H9 (cell line): ENCODE measurements around the gene SYT15B. TPM values are rescaled to one million over a fixed set of nuclear protein-coding genes. Genes with fewer than 3 reads are reported as not detected.
A peak's percentile ranks its signal among the peaks of the same experiment; 100 is the strongest.
"Not testable (repeated sequence)": the region's sequence is repeated elsewhere in the genome, so short reads cannot be mapped to it uniquely, and the experiment has no call there.

Source experiments
- DNase-seq: peaks from one replicate; pipeline ENCODE4 v3.0.0-alpha.2; 2017
- H2AFZ ChIP-seq: one replicate; pipeline ENCODE4 v1.6.1; 2013; ENCODE audit warnings: mild to moderate bottlenecking, low read length, control low read depth, moderate library complexity
- H2AK5ac ChIP-seq: 2 replicates; pipeline ENCODE4 v1.6.1; 2013; ENCODE audit warnings: low read length, control low read depth, mixed read lengths; ENCODE audit not compliant: insufficient read length
- H2BK120ac ChIP-seq: one replicate; pipeline ENCODE4 v1.6.1; 2013; ENCODE audit warnings: low read depth, mild to moderate bottlenecking, low read length, control low read depth, inconsistent platforms; ENCODE audit not compliant: poor library complexity, severe bottlenecking
- H2BK12ac ChIP-seq: 2 replicates; pipeline ENCODE4 v1.6.1; 2013; ENCODE audit warnings: low read length, control low read depth, mixed read lengths, low read depth; ENCODE audit not compliant: insufficient read length
- H2BK15ac ChIP-seq: 2 replicates; pipeline ENCODE4 v1.6.1; 2013; ENCODE audit warnings: low read depth, low read length, control low read depth
- H2BK20ac ChIP-seq: one replicate; pipeline ENCODE4 v1.6.1; 2013; ENCODE audit warnings: low read depth, mild to moderate bottlenecking, low read length, control low read depth, inconsistent platforms; ENCODE audit not compliant: poor library complexity, severe bottlenecking
- H2BK5ac ChIP-seq: 2 replicates; pipeline ENCODE4 v1.6.1; 2013; ENCODE audit warnings: low read length, control low read depth, mixed read lengths; ENCODE audit not compliant: insufficient read length
- H3K14ac ChIP-seq: 2 replicates; pipeline ENCODE4 v1.6.1; 2013; ENCODE audit warnings: low read length, control low read depth; ENCODE audit not compliant: insufficient read depth
- H3K18ac ChIP-seq: 2 replicates; pipeline ENCODE4 v1.6.1; 2013; ENCODE audit warnings: low read depth, mild to moderate bottlenecking, mixed read lengths, low read length, control low read depth; ENCODE audit not compliant: insufficient read length
- H3K23ac ChIP-seq: 2 replicates; pipeline ENCODE4 v1.6.1; 2013; ENCODE audit warnings: low read length, control low read depth, mixed read lengths, low read depth; ENCODE audit not compliant: insufficient read length
- H3K23me2 ChIP-seq: 2 replicates; pipeline ENCODE4 v1.6.1; 2013; ENCODE audit warnings: low read depth, mild to moderate bottlenecking, mixed read lengths, low read length, control low read depth; ENCODE audit not compliant: insufficient read length, poor library complexity, severe bottlenecking
- H3K27ac ChIP-seq: 2 replicates; pipeline ENCODE4 v1.5.1; 2013; ENCODE audit warnings: low read length, control low read depth, mixed read lengths, low read depth; ENCODE audit not compliant: insufficient read length
- H3K27me3 ChIP-seq: 2 replicates; pipeline ENCODE4 v1.6.1; 2013; ENCODE audit warnings: low read length, control low read depth, inconsistent platforms; ENCODE audit not compliant: insufficient read depth
- H3K4ac ChIP-seq: 2 replicates; pipeline ENCODE4 v1.6.1; 2013; ENCODE audit warnings: low read depth, mild to moderate bottlenecking, control low read depth, inconsistent platforms, low read length, moderate library complexity
- H3K4me1 ChIP-seq: 2 replicates; pipeline ENCODE4 v1.6.1; 2013; ENCODE audit warnings: low read length, control low read depth, inconsistent platforms; ENCODE audit not compliant: insufficient read depth
- H3K4me2 ChIP-seq: 2 replicates; pipeline ENCODE4 v1.6.1; 2013; ENCODE audit warnings: low read length, control low read depth, mixed read lengths; ENCODE audit not compliant: insufficient read length, insufficient read depth
- H3K56ac ChIP-seq: 2 replicates; pipeline ENCODE4 v1.6.1; 2013; ENCODE audit warnings: low read depth, mild to moderate bottlenecking, mixed read lengths, low read length, control low read depth; ENCODE audit not compliant: insufficient read length
- H3K79me1 ChIP-seq: 2 replicates; pipeline ENCODE4 v1.6.1; 2013; ENCODE audit warnings: low read depth, mild to moderate bottlenecking, moderate library complexity, low read length, control low read depth, inconsistent platforms; ENCODE audit not compliant: insufficient read depth, poor library complexity, severe bottlenecking
- H3K79me2 ChIP-seq: 2 replicates; pipeline ENCODE4 v1.6.1; 2013; ENCODE audit warnings: low read length, control low read depth, inconsistent platforms; ENCODE audit not compliant: insufficient read depth
- H3K9ac ChIP-seq: 2 replicates; pipeline ENCODE4 v1.6.1; 2013; ENCODE audit warnings: low read length, control low read depth, mixed read lengths; ENCODE audit not compliant: insufficient read length; ENCODE audit errors: extremely low read depth
- H3K9me3 ChIP-seq: one replicate; pipeline ENCODE4 v1.6.1; 2013; ENCODE audit warnings: low read depth, low read length, inconsistent platforms; ENCODE audit not compliant: control insufficient read depth
- H3T11ph ChIP-seq: one replicate; pipeline ENCODE4 v1.6.1; 2013; ENCODE audit warnings: mild to moderate bottlenecking, low read length, control low read depth, inconsistent platforms
- H4K20me1 ChIP-seq: one replicate; pipeline ENCODE4 v1.6.1; 2013; ENCODE audit not compliant: control insufficient read depth, insufficient read length, insufficient read depth
- H4K5ac ChIP-seq: 2 replicates; pipeline ENCODE4 v1.6.1; 2013; ENCODE audit warnings: low read depth, mild to moderate bottlenecking, mixed read lengths, low read length, control low read depth; ENCODE audit not compliant: insufficient read length
- H4K8ac ChIP-seq: replicated peaks from 2 replicates; pipeline ENCODE4 v1.6.1; 2013; ENCODE audit warnings: low read length, control low read depth, mixed read lengths, low read depth; ENCODE audit not compliant: insufficient read length
- H4K91ac ChIP-seq: 2 replicates; pipeline ENCODE4 v1.6.1; 2013; ENCODE audit warnings: low read depth, mild to moderate bottlenecking, moderate library complexity, mixed read lengths, low read length, control low read depth; ENCODE audit not compliant: insufficient read length
- H3K27ac Mint-ChIP-seq, 3 experiments: 2 replicates in 2 of 3; 3 replicates in 1 of 3; pipeline ENCODE4 v1.8.0; 2020 to 2021; ENCODE audit warnings: mixed read lengths in 3 of 3, mild to moderate bottlenecking in 1 of 3, moderate library complexity in 1 of 3
- H3K27me3 Mint-ChIP-seq: 2 replicates; pipeline ENCODE4 v1.8.0; 2021; ENCODE audit warnings: low read depth, mild to moderate bottlenecking, moderate library complexity, mixed read lengths
- H3K36me3 Mint-ChIP-seq, 3 experiments: 2 replicates in 2 of 3; 3 replicates in 1 of 3; pipeline ENCODE4 v1.8.0; 2020 to 2021; ENCODE audit warnings: low read depth in 3 of 3, mixed read lengths in 3 of 3; ENCODE audit not compliant: insufficient read depth in 1 of 3
- H3K4me1 Mint-ChIP-seq, 2 experiments: 2 replicates each; pipeline ENCODE4 v1.8.0; 2020; ENCODE audit warnings: mixed read lengths in 2 of 2
- H3K4me3 Mint-ChIP-seq, 2 experiments: 2 replicates in 1 of 2; 3 replicates in 1 of 2; pipeline ENCODE4 v1.8.0; 2020 to 2021; ENCODE audit warnings: mild to moderate bottlenecking in 2 of 2, mixed read lengths in 2 of 2, moderate library complexity in 1 of 2
- H3K9me3 Mint-ChIP-seq, 2 experiments: 2 replicates in 1 of 2; 3 replicates in 1 of 2; pipeline ENCODE4 v1.8.0; 2020; ENCODE audit warnings: mild to moderate bottlenecking in 2 of 2, mixed read lengths in 2 of 2, moderate library complexity in 1 of 2
- WGBS: extraction: QIAGEN DNeasy Blood & Tissue Kit; methylation state at CpG from one replicate; pipeline ENCODE4 v1.1.7; 2013; ENCODE audit warnings: missing lambda C conversion rate, low lambda C conversion rate, mixed read lengths; ENCODE audit not compliant: insufficient read length; ENCODE audit errors: extremely low coverage; 5-methylcytosine and 5-hydroxymethylcytosine counted together
- total RNA-seq: library from RNA; stranded (reverse); gene quantifications from 2 replicates; pipeline ENCODE4 v1.2.1, GENCODE V29; 2021
- TF ChIP-seq, protein P1 (sequence below): fragments of 200-600 bp; sonication (generic); conservative IDR thresholded peaks from 3 replicates; pipeline ENCODE4 v1.8.0; 2021; ENCODE audit warnings: antibody characterized with exemption, mild to moderate bottlenecking

SYT15B gene
- total RNA-seq, 1 experiment from 2014 or later: 0.24 TPM

GRCh38 chr10:47775361-47776231 lies 12.2 kb upstream of the SYT15B start:
- WGBS: no CpG with 5 or more reads among the region's 6 CpGs
- not testable (repeated sequence) for H3K56ac ChIP-seq, H3T11ph ChIP-seq, H3K27ac Mint-ChIP-seq, H4K5ac ChIP-seq, H3K9me3 Mint-ChIP-seq, H2AFZ ChIP-seq, H3K4ac ChIP-seq, H3K79me1 ChIP-seq, H2BK5ac ChIP-seq, H3K27ac ChIP-seq, H3K27me3 Mint-ChIP-seq, H2BK15ac ChIP-seq, H3K27me3 ChIP-seq, H3K18ac ChIP-seq, H2BK120ac ChIP-seq, H3K4me2 ChIP-seq, H3K4me3 Mint-ChIP-seq, H2AK5ac ChIP-seq, H4K20me1 ChIP-seq, H2BK20ac ChIP-seq, H4K91ac ChIP-seq, H3K4me1 Mint-ChIP-seq, H4K8ac ChIP-seq, H3K23ac ChIP-seq, H3K9ac ChIP-seq, H3K14ac ChIP-seq, H3K4me1 ChIP-seq, H3K23me2 ChIP-seq, H3K79me2 ChIP-seq, H3K9me3 ChIP-seq, H2BK12ac ChIP-seq, H3K36me3 Mint-ChIP-seq
- TF ChIP-seq, protein P1, sequence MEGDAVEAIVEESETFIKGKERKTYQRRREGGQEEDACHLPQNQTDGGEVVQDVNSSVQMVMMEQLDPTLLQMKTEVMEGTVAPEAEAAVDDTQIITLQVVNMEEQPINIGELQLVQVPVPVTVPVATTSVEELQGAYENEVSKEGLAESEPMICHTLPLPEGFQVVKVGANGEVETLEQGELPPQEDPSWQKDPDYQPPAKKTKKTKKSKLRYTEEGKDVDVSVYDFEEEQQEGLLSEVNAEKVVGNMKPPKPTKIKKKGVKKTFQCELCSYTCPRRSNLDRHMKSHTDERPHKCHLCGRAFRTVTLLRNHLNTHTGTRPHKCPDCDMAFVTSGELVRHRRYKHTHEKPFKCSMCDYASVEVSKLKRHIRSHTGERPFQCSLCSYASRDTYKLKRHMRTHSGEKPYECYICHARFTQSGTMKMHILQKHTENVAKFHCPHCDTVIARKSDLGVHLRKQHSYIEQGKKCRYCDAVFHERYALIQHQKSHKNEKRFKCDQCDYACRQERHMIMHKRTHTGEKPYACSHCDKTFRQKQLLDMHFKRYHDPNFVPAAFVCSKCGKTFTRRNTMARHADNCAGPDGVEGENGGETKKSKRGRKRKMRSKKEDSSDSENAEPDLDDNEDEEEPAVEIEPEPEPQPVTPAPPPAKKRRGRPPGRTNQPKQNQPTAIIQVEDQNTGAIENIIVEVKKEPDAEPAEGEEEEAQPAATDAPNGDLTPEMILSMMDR: peak; percentile 65; the same call in 2 of the 3 replicates
- DNase-seq: peak; percentile 68

DNA sequence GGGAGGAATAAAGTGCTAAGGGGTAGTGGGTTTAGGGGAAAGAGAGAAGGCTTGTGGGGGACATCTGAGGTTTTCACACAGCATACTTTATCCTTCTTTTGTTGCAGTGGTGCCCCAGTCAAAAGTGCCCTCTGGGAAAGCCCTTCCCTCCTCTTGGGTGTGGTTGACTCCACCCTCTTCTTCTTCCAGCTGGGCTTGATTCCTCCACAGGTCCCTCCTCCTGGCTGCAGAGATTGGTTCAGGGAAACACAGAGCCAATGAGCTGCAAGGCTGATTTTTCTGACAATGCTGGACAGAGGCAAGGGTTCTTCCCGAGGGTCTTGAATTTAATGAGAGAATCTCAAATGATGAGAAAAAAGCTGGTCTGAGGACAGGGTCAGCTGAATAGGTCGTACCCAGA lies 7.4 kb upstream of the SYT15B start:
- H3K18ac ChIP-seq, H3K4me1 Mint-ChIP-seq, H3K4me3 Mint-ChIP-seq, H3K79me1 ChIP-seq, H3K14ac ChIP-seq, H3K27me3 Mint-ChIP-seq, H3K9me3 ChIP-seq, H3K79me2 ChIP-seq, H2BK12ac ChIP-seq, H4K91ac ChIP-seq, H3K27ac ChIP-seq, H2AK5ac ChIP-seq, H4K20me1 ChIP-seq, H3K9me3 Mint-ChIP-seq, H3K36me3 Mint-ChIP-seq, H4K8ac ChIP-seq, H3K23ac ChIP-seq, H2BK15ac ChIP-seq, H3K27me3 ChIP-seq, H2BK20ac ChIP-seq, H3K23me2 ChIP-seq, H2AFZ ChIP-seq, H4K5ac ChIP-seq, H2BK120ac ChIP-seq, H3T11ph ChIP-seq, DNase-seq, H3K4me2 ChIP-seq, H2BK5ac ChIP-seq, H3K27ac Mint-ChIP-seq, H3K56ac ChIP-seq, H3K9ac ChIP-seq, H3K4ac ChIP-seq, H3K4me1 ChIP-seq: not testable (repeated sequence)
- no CpG with 5 or more reads among the region's 2 CpGs for WGBS
